ENCODE data around the gene RASGRF2. TPM values are rescaled to one million over a fixed set of nuclear protein-coding genes. Genes with fewer than 3 reads are reported as not detected.

Gene RASGRF2
- total and polyA plus RNA-seq, 7 experiments from 2014 or later: 9.8 to 55.2 (median 30.9) TPM

DNA sequence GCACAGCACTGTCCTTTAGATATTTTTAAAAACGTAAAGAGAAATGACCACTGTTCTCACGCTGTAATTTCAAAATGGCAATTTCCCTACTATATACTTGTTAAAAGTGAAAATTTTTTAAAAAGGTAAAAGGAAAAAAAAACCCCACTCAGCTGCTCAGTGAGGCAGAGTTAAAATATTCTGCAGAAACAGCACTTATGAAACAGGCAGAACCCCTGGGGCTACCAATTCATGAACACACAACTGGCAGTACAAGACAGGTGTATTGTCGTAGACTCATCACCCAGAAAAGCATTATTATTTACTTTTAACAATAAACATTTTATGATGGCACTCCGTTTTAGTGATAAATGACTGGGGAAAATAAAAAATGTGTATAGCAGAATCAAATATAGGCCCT is 1.5 kb upstream of the RASGRF2 start:
- DNase-seq (no peak), ATAC-seq (no peak)
- no peaks in the 10 kb centered on the region for H3K27me3 ChIP-seq (ENCODE audit: control insufficient read depth in 2 of 2, insufficient read depth in 2 of 2, low read length in 2 of 2)
- POLR2A ChIA-PET: interaction anchor here (0.7 to 1.4 kb wide), 8 partner anchors 10 to 149 kb away, joined by 3 to 6 read pairs (median 3); no protein-coding TSS in a partner anchor
- intact Hi-C loops (cut with micrococcal nuclease): loop anchor here (1.0 to 2.0 kb wide), 2 partner anchors 202 to 304 kb away; partner anchors contain the start of genes DHFR (in 1 of the 2) and MSH3 (in 1 of the 2)
- peaks cover 0 to 11% (median 0%) of the 10 kb centered on the region in 5 donors for H3K36me3 Mint-ChIP-seq
- CTCF ChIA-PET: interaction anchor here (0.6 to 0.8 kb wide), 2 partner anchors 96 to 150 kb away, joined by 3 to 4 read pairs; no protein-coding TSS in a partner anchor
- no peaks in the 10 kb centered on the region for H3K36me3 ChIP-seq (ENCODE audit: control insufficient read depth in 2 of 3, insufficient read depth in 3 of 3, low read length in 3 of 3)
- H3K4me3 ChIP-seq (ENCODE audit: low read length): no peak overlapping the region
- H3K4me1 ChIP-seq (ENCODE audit: control insufficient read depth in 2 of 2, insufficient read depth in 2 of 2, low read length in 2 of 2): peaks cover 22 to 26% of the 10 kb centered on the region in 2 donors
- peak overlapping the region; percentile 43 for H3K27ac ChIP-seq (ENCODE audit: low read depth, low read length)
- H3K27ac Mint-ChIP-seq: peak overlapping the region in 8 of 9 donors; percentile 60 to 92 (median 85)
- H3K4me3 Mint-ChIP-seq: peak overlapping the region; percentile 26 to 90 (median 64)
- H3K27me3 Mint-ChIP-seq: peaks cover 0 to 10% (median 5%) of the 10 kb centered on the region in 5 donors
- H3K4me1 Mint-ChIP-seq: peaks cover 27 to 56% (median 46%) of the 10 kb centered on the region in 7 donors
- peaks cover 0 to 2% (median 0%) of the 10 kb centered on the region in 11 donors for H3K9me3 Mint-ChIP-seq
- H3K9me3 ChIP-seq (ENCODE audit: control insufficient read depth in 2 of 3, low read length in 3 of 3): no peaks in the 10 kb centered on the region

- Mint-ChIP-seq H3K9me3 (peaks cover 0 to 2% (median 0%) of the 10 kb centered on the region in 11 donors), H3K4me1 (peaks cover 27 to 59% (median 48%) of the 10 kb centered on the region in 7 donors), H3K27me3 (peaks cover 0 to 10% (median 5%) of the 10 kb centered on the region in 5 donors), H3K27ac (peak overlapping the region in 8 of 9 donors; percentile 76 to 96 (median 90)), H3K4me3 (peak overlapping the region; percentile 81 to 97 (median 88)), H3K36me3 (peaks cover 0 to 11% (median 0%) of the 10 kb centered on the region in 5 donors)
- H3K4me3 ChIP-seq (ENCODE audit: low read length): no peak overlapping the region
- DNase-seq (no peak), ATAC-seq (no peak)
- POLR2A ChIA-PET: interaction anchor here (1.1 to 1.4 kb wide), 3 partner anchors 48 to 145 kb away, joined by 3 to 6 read pairs (median 3); no protein-coding TSS in a partner anchor
- H3K27me3 ChIP-seq (ENCODE audit: control insufficient read depth in 2 of 2, insufficient read depth in 2 of 2, low read length in 2 of 2): no peaks in the 10 kb centered on the region
- H3K36me3 ChIP-seq (ENCODE audit: control insufficient read depth in 2 of 3, insufficient read depth in 3 of 3, low read length in 3 of 3): no peaks in the 10 kb centered on the region
- intact Hi-C loops (cut with micrococcal nuclease): loop anchor here in 1 of 2 donors (2.0 kb wide), 1 partner anchor 304 kb away; the partner anchor contains the start of genes DHFR and MSH3
- CTCF ChIA-PET: interaction anchor here (0.6 kb wide), 2 partner anchors 9 to 96 kb away, joined by 3 read pairs; no protein-coding TSS in a partner anchor
- H3K4me1 ChIP-seq (ENCODE audit: control insufficient read depth in 2 of 2, insufficient read depth in 2 of 2, low read length in 2 of 2): peaks cover 22 to 29% of the 10 kb centered on the region in 2 donors
- no peak overlapping the region for H3K27ac ChIP-seq (ENCODE audit: low read depth, low read length)
- no peaks in the 10 kb centered on the region for H3K9me3 ChIP-seq (ENCODE audit: control insufficient read depth in 2 of 3, low read length in 3 of 3)
These were observed 1.0 kb upstream of the RASGRF2 start for GRCh38 chr5:80959138-80959537.

GRCh38 chr5:80960531-80961375 is 590 bp downstream of the RASGRF2 start:
- H3K27me3 Mint-ChIP-seq: peaks cover 0 to 12% (median 5%) of the 10 kb centered on the region in 5 donors
- Histone ChIP-seq H3K27me3 (ENCODE audit: control insufficient read depth in 2 of 2, insufficient read depth in 2 of 2, low read length in 2 of 2) (no peaks in the 10 kb centered on the region), H3K27ac (ENCODE audit: low read depth, low read length) (peak overlapping the region; percentile 70), H3K4me1 (ENCODE audit: control insufficient read depth in 2 of 2, insufficient read depth in 2 of 2, low read length in 2 of 2) (peaks cover 22 to 35% of the 10 kb centered on the region in 2 donors), H3K9me3 (ENCODE audit: control insufficient read depth in 2 of 3, low read length in 3 of 3) (no peaks in the 10 kb centered on the region), H3K4me3 (ENCODE audit: low read length) (peak overlapping the region; percentile 85), H3K36me3 (ENCODE audit: control insufficient read depth in 2 of 3, insufficient read depth in 3 of 3, low read length in 3 of 3) (no peaks in the 10 kb centered on the region)
- intact Hi-C loops (cut with micrococcal nuclease): loop anchor here (1.0 to 10.0 kb wide), 8 partner anchors 38 to 1318 kb away; partner anchors contain the start of gene RPS23 (in 1 of the 2)
- peaks cover 0 to 2% (median 0%) of the 10 kb centered on the region in 11 donors for H3K9me3 Mint-ChIP-seq
- ChIA-PET POLR2A (interaction anchor here (1.0 to 2.4 kb wide), 11 partner anchors 15 to 148 kb away, joined by 3 to 25 read pairs (median 4); no protein-coding TSS in a partner anchor), CTCF (interaction anchor here (1.1 to 2.3 kb wide), 5 partner anchors 26 to 148 kb away, joined by 3 to 17 read pairs (median 10); no protein-coding TSS in a partner anchor)
- peak overlapping the region; percentile 79 to 98 (median 88) for H3K27ac Mint-ChIP-seq
- peak in 8 of 9 donors; percentile 23 to 67 (median 50) for DNase-seq
- peak; percentile 53 for ATAC-seq
- peaks cover 35 to 76% (median 63%) of the 10 kb centered on the region in 7 donors for H3K4me1 Mint-ChIP-seq
- H3K4me3 Mint-ChIP-seq: peak overlapping the region; percentile 87 to 99 (median 94)
- peaks cover 0 to 11% (median 0%) of the 10 kb centered on the region in 5 donors for H3K36me3 Mint-ChIP-seq

GRCh38 chr5:80961376-80962281 is 1.5 kb downstream of the RASGRF2 start:
- ChIA-PET CTCF (interaction anchor here (2.1 to 2.3 kb wide), 3 partner anchors 47 to 147 kb away, joined by 10 to 17 read pairs (median 12); no protein-coding TSS in a partner anchor), POLR2A (interaction anchor here (0.6 to 2.4 kb wide), 6 partner anchors 28 to 360 kb away, joined by 3 to 25 read pairs (median 6); no protein-coding TSS in a partner anchor)
- Histone ChIP-seq H3K4me3 (ENCODE audit: low read length) (peak overlapping the region; percentile 85), H3K9me3 (ENCODE audit: control insufficient read depth in 2 of 3, low read length in 3 of 3) (no peaks in the 10 kb centered on the region), H3K27ac (ENCODE audit: low read depth, low read length) (peak overlapping the region; percentile 70), H3K4me1 (ENCODE audit: control insufficient read depth in 2 of 2, insufficient read depth in 2 of 2, low read length in 2 of 2) (peaks cover 22 to 35% of the 10 kb centered on the region in 2 donors), H3K36me3 (ENCODE audit: control insufficient read depth in 2 of 3, insufficient read depth in 3 of 3, low read length in 3 of 3) (no peaks in the 10 kb centered on the region), H3K27me3 (ENCODE audit: control insufficient read depth in 2 of 2, insufficient read depth in 2 of 2, low read length in 2 of 2) (no peaks in the 10 kb centered on the region)
- ATAC-seq: peak; percentile 48
- Mint-ChIP-seq H3K27ac (peak overlapping the region; percentile 79 to 98 (median 88)), H3K9me3 (peaks cover 0 to 2% (median 0%) of the 10 kb centered on the region in 11 donors), H3K4me3 (peak overlapping the region; percentile 87 to 99 (median 94)), H3K27me3 (peaks cover 0 to 12% (median 5%) of the 10 kb centered on the region in 5 donors), H3K4me1 (peaks cover 37 to 83% (median 69%) of the 10 kb centered on the region in 7 donors), H3K36me3 (peaks cover 0 to 11% (median 0%) of the 10 kb centered on the region in 5 donors)
- DNase-seq: peak in 8 of 9 donors; percentile 44 to 75 (median 58)
- intact Hi-C loops (cut with micrococcal nuclease): loop anchor here (1.0 to 10.0 kb wide), 7 partner anchors 12 to 233 kb away; no protein-coding TSS in a partner anchor

GRCh38 chr5:80962630-80963520 is 2.7 kb downstream of the RASGRF2 start:
- peaks cover 0 to 2% (median 0%) of the 10 kb centered on the region in 11 donors for H3K9me3 Mint-ChIP-seq
- H3K4me3 ChIP-seq (ENCODE audit: low read length): peak overlapping the region; percentile 27
- no peak for DNase-seq
- peak overlapping the region in 8 of 9 donors; percentile 10 to 94 (median 54) for H3K27ac Mint-ChIP-seq
- no peak for ATAC-seq
- peak overlapping the region; percentile 27 to 99 (median 80) for H3K4me3 Mint-ChIP-seq
- H3K4me1 Mint-ChIP-seq: peaks cover 34 to 81% (median 69%) of the 10 kb centered on the region in 7 donors
- H3K27ac ChIP-seq (ENCODE audit: low read depth, low read length): peak overlapping the region; percentile 36
- H3K9me3 ChIP-seq (ENCODE audit: control insufficient read depth in 2 of 3, low read length in 3 of 3): no peaks in the 10 kb centered on the region
- POLR2A ChIA-PET: interaction anchor here (0.6 to 1.7 kb wide), 4 partner anchors 9 to 101 kb away, joined by 3 to 5 read pairs (median 4); no protein-coding TSS in a partner anchor
- peaks cover 0 to 10% (median 0%) of the 10 kb centered on the region in 5 donors for H3K36me3 Mint-ChIP-seq
- intact Hi-C loops (cut with micrococcal nuclease): loop anchor here (1.0 to 10.0 kb wide), 3 partner anchors 10 to 202 kb away; no protein-coding TSS in a partner anchor
- H3K4me1 ChIP-seq (ENCODE audit: control insufficient read depth in 2 of 2, insufficient read depth in 2 of 2, low read length in 2 of 2): peaks cover 19 to 28% of the 10 kb centered on the region in 2 donors
- H3K27me3 ChIP-seq (ENCODE audit: control insufficient read depth in 2 of 2, insufficient read depth in 2 of 2, low read length in 2 of 2): no peaks in the 10 kb centered on the region
- H3K27me3 Mint-ChIP-seq: peaks cover 0 to 12% (median 5%) of the 10 kb centered on the region in 5 donors
- CTCF ChIA-PET: interaction anchor here (0.7 kb wide), 1 partner anchor 235 kb away, joined by 3 read pairs; no protein-coding TSS in a partner anchor
- no peaks in the 10 kb centered on the region for H3K36me3 ChIP-seq (ENCODE audit: control insufficient read depth in 2 of 3, insufficient read depth in 3 of 3, low read length in 3 of 3)

All from naive thymus-derived CD4-positive, alpha-beta T cell (primary cell).